Endothelial cell of umbilical vein (primary cell): Measurements from ENCODE around the gene BRCA2. TPM values are rescaled to one million over a fixed set of nuclear protein-coding genes. Genes with fewer than 3 reads are reported as not detected.

Experiments
- BruUV-seq: library from RNA; stranded (reverse); fragments of 400-500 nt; replicated peaks from 2 replicates; lab custom pipeline; 2021; lab: Mats Ljungman, UMichigan
- CTCF ChIA-PET: fragments of 300-600, 350-600 bp; sonication (Branson Sonifier 250); formaldehyde crosslinking; loops from one replicate; lab custom pipeline; 2021; ENCODE audit warnings: antibody characterized with exemption, inconsistent platforms; lab: Charles Lee
- POLR2A ChIA-PET: fragments of 300-600, 350-600 bp; sonication (Branson Sonifier 250); formaldehyde crosslinking; loops from one replicate; lab custom pipeline; 2021; ENCODE audit warnings: antibody characterized with exemption, inconsistent platforms; lab: Charles Lee
- DNase-seq: peaks from one replicate; pipeline ENCODE4 v3.0.0-alpha.2; 2011; ENCODE audit warnings: low read depth, low spot score
- FAIRE-seq: peaks from 2 replicates; lab custom pipeline; 2011; peaks lifted over from hg19 to GRCh38; lab: Jason Lieb, UNC
- H2AFZ ChIP-seq: 2 replicates; pipeline ENCODE4 v1.6.0; 2012; ENCODE audit warnings: low read depth, low read length, control low read depth, inconsistent platforms
- H3K27ac ChIP-seq: 2 replicates; pipeline ENCODE4 v1.5.1; 2011; ENCODE audit warnings: low read depth, mild to moderate bottlenecking, control low read depth, low read length, moderate library complexity; ENCODE audit not compliant: insufficient read depth
- H3K27me3 ChIP-seq, 2 experiments: 2 replicates each; pipeline versions ENCODE4 v1.6.0 to v1.6.1; 2011; ENCODE audit warnings: low read length in 2 of 2, mixed read lengths in 1 of 2; ENCODE audit not compliant: control insufficient read depth in 2 of 2, insufficient read depth in 2 of 2
- H3K36me3 ChIP-seq, 2 experiments: 2 replicates in 1 of 2; 3 replicates in 1 of 2; pipeline ENCODE4 v1.5.1; 2011; ENCODE audit warnings: low read length in 2 of 2, mild to moderate bottlenecking in 1 of 2, moderate library complexity in 1 of 2; ENCODE audit not compliant: control insufficient read depth in 2 of 2, insufficient read depth in 2 of 2; ENCODE audit errors: extremely low read depth in 1 of 2
- H3K4me1 ChIP-seq: 3 replicates; pipeline ENCODE4 v1.5.1; 2011; ENCODE audit warnings: mild to moderate bottlenecking, low read length; ENCODE audit not compliant: control insufficient read depth, insufficient read depth; ENCODE audit errors: extremely low read depth
- H3K4me2 ChIP-seq: 2 replicates; pipeline ENCODE4 v1.6.1; 2011; ENCODE audit warnings: low read length, control low read depth, mixed read lengths; ENCODE audit not compliant: insufficient read depth
- H3K4me3 ChIP-seq, 3 experiments: fragments of 200-600 bp in 1 of 3; sonication (generic), shearing (Covaris generic) in 1 of 3; replicated peaks in 1 of 3; 2 replicates each; pipeline ENCODE4 v1.5.1; 2011 to 2016; ENCODE audit warnings: control low read depth in 3 of 3, low read length in 3 of 3, mild to moderate bottlenecking in 2 of 3, inconsistent platforms in 1 of 3, low read depth in 1 of 3, moderate library complexity in 1 of 3; ENCODE audit not compliant: insufficient read depth in 1 of 3
- H3K79me2 ChIP-seq: 2 replicates; pipeline ENCODE4 v1.6.0; 2012; ENCODE audit warnings: low read length, inconsistent platforms; ENCODE audit not compliant: control insufficient read depth, insufficient read depth
- H3K9ac ChIP-seq: replicated peaks from 2 replicates; pipeline ENCODE3; 2011; ENCODE audit warnings: low read length, control low read depth; ENCODE audit not compliant: insufficient read depth; ENCODE audit errors: extremely low read depth
- H3K9me1 ChIP-seq: replicated peaks from 3 replicates; pipeline ENCODE4 v1.6.0; 2011; ENCODE audit warnings: mild to moderate bottlenecking, low read length; ENCODE audit not compliant: control insufficient read depth, insufficient read depth; ENCODE audit errors: extremely low read depth
- H3K9me3 ChIP-seq: replicated peaks from 2 replicates; pipeline ENCODE4 v1.5.1; 2012; ENCODE audit warnings: low read length, inconsistent platforms; ENCODE audit not compliant: control insufficient read depth, insufficient read depth
- H4K20me1 ChIP-seq: replicated peaks from 2 replicates; pipeline ENCODE3; 2011; ENCODE audit warnings: mild to moderate bottlenecking, low read length; ENCODE audit not compliant: control insufficient read depth, insufficient read depth; ENCODE audit errors: extremely low read depth
- GATA2 ChIP-seq: IDR thresholded peaks from 2 replicates; pipeline ENCODE4 v1.7.0; 2011; ENCODE audit warnings: low read depth, mild to moderate bottlenecking, moderate library complexity, mixed read lengths, low read length; ENCODE audit not compliant: insufficient read length, insufficient read depth
- MYC ChIP-seq: IDR thresholded peaks from one replicate; pipeline ENCODE4 v1.6.1; 2011; ENCODE audit warnings: mild to moderate bottlenecking, low read depth, low read length
- POLR2A ChIP-seq: IDR thresholded peaks from 2 replicates; pipeline ENCODE4 v1.6.1; 2012; ENCODE audit warnings: low read depth, mild to moderate bottlenecking, control low read depth, low read length
- dilution Hi-C: fragments of 300-500 bp; cut with MboI; formaldehyde crosslinking; loops from one replicate; pipeline ENCODE4 v1.15.0; 2019; ENCODE audit warnings: low sequenced_read_pairs; ENCODE audit not compliant: extremely low pct_ligation_motif_present
- intact Hi-C: fragments of 100-400 bp; cut with micrococcal nuclease; formaldehyde crosslinking; loops from one replicate; pipeline ENCODE4 v1.10.0; 2022
- polyA plus RNA-seq, 4 experiments: library from polyadenylated mRNA; depleted of rRNA in 3 of 4; stranded (reverse) in 3 of 4; unstranded in 1 of 4; fragments of >200 nt; gene quantifications; 2 replicates each; pipeline versions ENCODE4 v1.2.1 to v1.2.3, GENCODE V29; 2011 to 2012; ENCODE audit warnings: missing spikeins in 1 of 4
- total RNA-seq: library from RNA; stranded (reverse); gene quantifications from 2 replicates; pipeline ENCODE4 v1.2.3, GENCODE V29; 2021

BRCA2 gene
- total and polyA plus RNA-seq, 2 donors (not counting 3 experiments of a cell fraction or from before 2014, with no cell fraction given) = 2.9 to 17.5 TPM

- Histone ChIP-seq H3K36me3 (no peaks in the 10 kb centered on the region), H3K9me3 (no peaks in the 10 kb centered on the region), H3K79me2 (peaks cover 6% of the 10 kb centered on the region), H3K4me1 (peaks cover 14% of the 10 kb centered on the region), H3K9me1 (no peaks in the 10 kb centered on the region), H3K27ac (no peak overlapping the region), H4K20me1 (no peaks in the 10 kb centered on the region), H3K27me3 (no peaks in the 10 kb centered on the region), H3K4me3 (no peak overlapping the region), H3K4me2 (peak overlapping the region; percentile 8), H3K9ac (no peak overlapping the region), H2AFZ (no peak overlapping the region)
- no peak for TF ChIP-seq GATA2
- intact Hi-C loops = loop anchor here (5.0 to 10.0 kb wide), 3 partner anchors 217 to 286 kb away; partner anchors contain the start of genes FRY, N4BP2L2 and PDS5B
- ChIA-PET CTCF (interaction anchor here (0.9 to 1.0 kb wide), 3 partner anchors 9 to 72 kb away, joined by 3 to 4 read pairs (median 3); no protein-coding TSS in a partner anchor), POLR2A (interaction anchor here (0.6 kb wide), 1 partner anchor 286 kb away, joined by 3 read pairs; the partner anchor contains the start of gene FRY)
- DNase-seq = no peak
- BruUV-seq = no TSS peak
- FAIRE-seq = no peak
- dilution Hi-C loops = no loop called here
Measured at GRCh38 chr13:32317716-32318465, 2.6 kb downstream of the BRCA2 start.

DNA sequence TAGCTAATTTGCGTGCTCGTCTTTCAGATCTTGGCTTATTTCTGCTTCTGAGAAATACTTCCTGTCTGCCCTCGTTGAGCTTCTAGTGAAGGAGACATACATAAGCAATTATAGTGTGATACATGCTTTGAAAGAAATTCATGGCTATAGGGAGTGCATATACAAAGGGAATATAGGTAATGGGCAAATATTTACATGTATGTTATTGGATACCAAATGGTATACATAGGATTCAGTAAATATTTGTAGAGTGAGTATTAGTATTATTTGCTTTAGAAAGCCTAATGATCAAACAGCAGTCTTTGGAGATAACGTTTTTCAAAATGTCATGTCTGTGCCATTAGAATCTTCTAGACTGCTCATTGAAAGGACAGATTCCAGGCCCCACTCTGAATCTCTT lies 5.2 kb downstream of the BRCA2 start:
- H2AFZ ChIP-seq = no peak overlapping the region
- intact Hi-C loops = no loop called here
- H3K79me2 ChIP-seq = peaks cover 6% of the 10 kb centered on the region
- H3K4me3 ChIP-seq = no peak overlapping the region
- CTCF ChIA-PET = no interaction called here
- DNase-seq = no peak
- H4K20me1 ChIP-seq = no peaks in the 10 kb centered on the region
- FAIRE-seq = no peak
- no peak overlapping the region for H3K27ac ChIP-seq
- peaks cover 0 to 3% of the 10 kb centered on the region in 2 experiments for H3K36me3 ChIP-seq
- no peaks in the 10 kb centered on the region for H3K9me3 ChIP-seq
- H3K9ac ChIP-seq = no peak overlapping the region
- no peaks in the 10 kb centered on the region for H3K9me1 ChIP-seq
- peaks cover 7% of the 10 kb centered on the region for H3K4me1 ChIP-seq
- no TSS peak for BruUV-seq
- POLR2A ChIA-PET = no interaction called here
- no peaks in the 10 kb centered on the region for H3K27me3 ChIP-seq
- dilution Hi-C loops = no loop called here
- no peak overlapping the region for H3K4me2 ChIP-seq
- TF ChIP-seq POLR2A (no peak), GATA2 (no peak), MYC (no peak)
